ENCODE results near the gene SIGLEC14. TPM values are rescaled to one million over a fixed set of nuclear protein-coding genes. Genes with fewer than 3 reads are reported as not detected.

Gene SIGLEC14
- total RNA-seq, 1 experiment from 2014 or later, result not detected

DNA sequence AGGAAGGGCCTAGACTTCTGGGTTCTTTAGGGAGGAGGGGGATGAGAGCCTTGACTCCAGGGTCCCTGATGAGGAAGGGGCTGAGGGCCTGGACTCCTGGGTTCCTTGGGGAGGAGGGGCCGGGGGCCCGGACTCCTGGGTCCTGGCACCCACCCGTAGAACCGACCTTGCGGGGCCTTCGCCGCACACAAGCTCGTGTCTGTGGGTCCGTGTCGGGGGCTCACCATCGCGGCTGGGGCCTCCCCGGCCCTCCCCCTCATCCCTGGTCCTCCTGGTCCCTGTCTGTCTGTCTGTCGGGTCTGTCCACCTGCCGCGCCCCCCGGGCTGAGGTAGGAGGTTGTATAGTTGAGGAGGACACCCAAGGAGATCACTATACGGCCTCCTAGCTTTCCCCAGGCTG is 45.8 kb upstream of the SIGLEC14 start:
- Histone ChIP-seq H3F3A (ENCODE audit: insufficient read depth, low read depth) (peaks cover 11% of the 10 kb centered on the region; the same call in 1 of the 2 replicates), H3K4me2 (no peak overlapping the region), H3K36me3 (ENCODE audit: low read depth) (peaks cover 8% of the 10 kb centered on the region; the same call in 1 of the 2 replicates), H3K27me3 (ENCODE audit: insufficient read depth, low read depth) (no peaks in the 10 kb centered on the region), H3K4me3 (no peak overlapping the region), H3K9me3 (ENCODE audit: insufficient read depth, low read depth) (no peaks in the 10 kb centered on the region), H3K27ac (no peak overlapping the region), H3K79me2 (ENCODE audit: low read depth) (peaks cover 37% of the 10 kb centered on the region), H3K4me1 (replicated peaks; ENCODE audit: insufficient read depth) (peaks cover 21% of the 10 kb centered on the region), H2AFZ (no peak overlapping the region), H3K9me2 (ENCODE audit: insufficient read depth) (no peaks in the 10 kb centered on the region), H4K20me1 (ENCODE audit: insufficient read depth) (peaks cover 21% of the 10 kb centered on the region; the same call in 1 of the 2 replicates)
- no TSS peak for BruUV-seq (replicated peaks)
- no peak for DNase-seq
- intact Hi-C loops (cut with micrococcal nuclease; ENCODE audit: unreplicated experiment), result no loop called here
- ChIA-PET CTCF (no interaction called here), POLR2A (ENCODE audit: unreplicated experiment) (no interaction called here)
- TF ChIP-seq EZH2 (IDR thresholded peaks at IDR 0.05; ENCODE audit: low read depth), result no peak
- TF ChIP-seq, protein P1, sequence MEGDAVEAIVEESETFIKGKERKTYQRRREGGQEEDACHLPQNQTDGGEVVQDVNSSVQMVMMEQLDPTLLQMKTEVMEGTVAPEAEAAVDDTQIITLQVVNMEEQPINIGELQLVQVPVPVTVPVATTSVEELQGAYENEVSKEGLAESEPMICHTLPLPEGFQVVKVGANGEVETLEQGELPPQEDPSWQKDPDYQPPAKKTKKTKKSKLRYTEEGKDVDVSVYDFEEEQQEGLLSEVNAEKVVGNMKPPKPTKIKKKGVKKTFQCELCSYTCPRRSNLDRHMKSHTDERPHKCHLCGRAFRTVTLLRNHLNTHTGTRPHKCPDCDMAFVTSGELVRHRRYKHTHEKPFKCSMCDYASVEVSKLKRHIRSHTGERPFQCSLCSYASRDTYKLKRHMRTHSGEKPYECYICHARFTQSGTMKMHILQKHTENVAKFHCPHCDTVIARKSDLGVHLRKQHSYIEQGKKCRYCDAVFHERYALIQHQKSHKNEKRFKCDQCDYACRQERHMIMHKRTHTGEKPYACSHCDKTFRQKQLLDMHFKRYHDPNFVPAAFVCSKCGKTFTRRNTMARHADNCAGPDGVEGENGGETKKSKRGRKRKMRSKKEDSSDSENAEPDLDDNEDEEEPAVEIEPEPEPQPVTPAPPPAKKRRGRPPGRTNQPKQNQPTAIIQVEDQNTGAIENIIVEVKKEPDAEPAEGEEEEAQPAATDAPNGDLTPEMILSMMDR (conservative IDR thresholded peaks at IDR 0.05), result no peak

DNA sequence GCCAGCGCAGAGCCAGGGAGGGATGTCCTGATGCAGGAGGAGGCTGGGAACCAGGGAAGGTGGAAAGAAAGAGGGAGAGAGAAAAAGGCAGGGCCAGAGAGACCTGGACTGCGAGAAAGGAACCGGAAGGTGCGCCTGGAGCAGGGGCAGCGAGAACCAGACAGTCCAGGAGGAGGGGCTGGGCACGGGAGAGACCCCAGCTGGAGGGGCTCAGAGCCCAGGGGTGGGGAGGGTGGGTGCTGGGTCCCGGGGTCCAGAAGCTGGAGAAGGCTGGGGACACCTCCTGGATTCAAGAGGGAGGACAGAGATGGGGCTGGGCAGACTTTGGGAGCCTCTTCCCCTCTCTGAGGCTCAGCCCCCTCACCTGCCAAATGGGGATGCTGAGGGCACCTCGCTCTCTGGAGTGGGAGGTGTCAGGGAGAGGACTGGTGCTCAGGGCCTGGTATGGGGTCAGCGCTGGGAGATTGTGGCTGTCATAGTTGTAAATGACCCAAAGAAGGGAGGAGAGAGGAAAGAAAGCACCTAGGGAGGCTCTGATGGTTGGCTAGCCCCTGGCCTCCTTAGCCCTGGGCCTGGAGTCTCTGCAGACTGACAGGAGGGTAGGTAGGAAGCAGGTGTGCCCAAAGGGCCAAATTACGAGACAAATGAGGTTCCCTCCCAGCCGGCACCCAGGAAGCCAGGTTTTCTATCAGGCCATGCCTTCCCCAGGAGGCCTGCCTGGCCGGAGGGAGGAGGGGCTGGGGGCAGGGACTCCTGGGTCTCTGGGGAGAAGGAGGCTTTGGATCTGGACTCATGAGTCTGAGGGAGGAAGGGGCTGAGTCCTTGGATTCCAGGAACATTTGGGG is 45.2 kb upstream of the SIGLEC14 start:
- Histone ChIP-seq H2AFZ (no peak overlapping the region), H4K20me1 (ENCODE audit: insufficient read depth) (peaks cover 21% of the 10 kb centered on the region; the same call in 1 of the 2 replicates), H3K4me3 (no peak overlapping the region), H3K9me2 (ENCODE audit: insufficient read depth) (no peaks in the 10 kb centered on the region), H3K4me2 (peak overlapping the region; percentile 79), H3K79me2 (ENCODE audit: low read depth) (peaks cover 37% of the 10 kb centered on the region), H3K9me3 (ENCODE audit: insufficient read depth, low read depth) (no peaks in the 10 kb centered on the region), H3F3A (ENCODE audit: insufficient read depth, low read depth) (peaks cover 18% of the 10 kb centered on the region; the same call in 1 of the 2 replicates), H3K36me3 (ENCODE audit: low read depth) (peaks cover 8% of the 10 kb centered on the region; the same call in 1 of the 2 replicates), H3K4me1 (replicated peaks; ENCODE audit: insufficient read depth) (peaks cover 28% of the 10 kb centered on the region), H3K27ac (no peak overlapping the region), H3K27me3 (ENCODE audit: insufficient read depth, low read depth) (no peaks in the 10 kb centered on the region)
- POLR2A ChIA-PET (ENCODE audit: unreplicated experiment), result interaction anchor here (0.6 kb wide), 1 partner anchor 498 kb away, joined by 7 read pairs; no protein-coding TSS in a partner anchor
- no peak for DNase-seq
- no TSS peak for BruUV-seq (replicated peaks)
- intact Hi-C loops (cut with micrococcal nuclease; ENCODE audit: unreplicated experiment), result no loop called here
- no peak for TF ChIP-seq EZH2 (IDR thresholded peaks at IDR 0.05; ENCODE audit: low read depth)
- TF ChIP-seq, protein P1 (conservative IDR thresholded peaks at IDR 0.05), result no peak
- CTCF ChIA-PET, result interaction anchor here (0.6 kb wide), 1 partner anchor 539 kb away, joined by 4 read pairs; no protein-coding TSS in a partner anchor

- H3K27me3 ChIP-seq (ENCODE audit: insufficient read depth, low read depth), result no peaks in the 10 kb centered on the region
- peaks cover 18% of the 10 kb centered on the region; the same call in 1 of the 2 replicates for H3F3A ChIP-seq (ENCODE audit: insufficient read depth, low read depth)
- H3K4me1 ChIP-seq (replicated peaks; ENCODE audit: insufficient read depth), result peaks cover 29% of the 10 kb centered on the region
- peak overlapping the region; percentile 79 for H3K4me2 ChIP-seq
- H3K9me2 ChIP-seq (ENCODE audit: insufficient read depth), result no peaks in the 10 kb centered on the region
- CTCF ChIA-PET, result interaction anchor here (0.6 kb wide), 1 partner anchor 540 kb away, joined by 4 read pairs; no protein-coding TSS in a partner anchor
- no TSS peak for BruUV-seq (replicated peaks)
- H2AFZ ChIP-seq, result no peak overlapping the region
- TF ChIP-seq EZH2 (IDR thresholded peaks at IDR 0.05; ENCODE audit: low read depth), result no peak
- TF ChIP-seq, protein P1 (conservative IDR thresholded peaks at IDR 0.05), result no peak
- H3K27ac ChIP-seq, result no peak overlapping the region
- POLR2A ChIA-PET (ENCODE audit: unreplicated experiment), result interaction anchor here (0.6 kb wide), 3 partner anchors 12 to 1817 kb away, joined by 3 to 7 read pairs (median 3); no protein-coding TSS in a partner anchor
- no peak for DNase-seq
- H3K4me3 ChIP-seq, result peak overlapping the region; percentile 89; the same call in 1 of the 2 replicates
- intact Hi-C loops (cut with micrococcal nuclease; ENCODE audit: unreplicated experiment), result no loop called here
- H3K79me2 ChIP-seq (ENCODE audit: low read depth), result peaks cover 37% of the 10 kb centered on the region
- peaks cover 8% of the 10 kb centered on the region; the same call in 1 of the 2 replicates for H3K36me3 ChIP-seq (ENCODE audit: low read depth)
- H3K9me3 ChIP-seq (ENCODE audit: insufficient read depth, low read depth), result no peaks in the 10 kb centered on the region
- peaks cover 21% of the 10 kb centered on the region; the same call in 1 of the 2 replicates for H4K20me1 ChIP-seq (ENCODE audit: insufficient read depth)
Observed at GRCh38 chr19:51691074-51691583, 44.5 kb upstream of the SIGLEC14 start.

Measured in PC-9 (cell line).